Ectodermal cell (in vitro differentiated cells): ENCODE measurements around the gene SAYSD1. TPM values are rescaled to one million over a fixed set of nuclear protein-coding genes. Genes with fewer than 3 reads are reported as not detected.

ENCODE experiments used
- H3K27ac ChIP-seq: 2 replicates; pipeline ENCODE4 v1.7.0; 2013; ENCODE audit warnings: mild to moderate bottlenecking, low read depth, low read length; ENCODE audit not compliant: insufficient read depth, poor library complexity, severe bottlenecking
- H3K27me3 ChIP-seq: 2 replicates; pipeline ENCODE4 v1.7.0; 2013; ENCODE audit warnings: mild to moderate bottlenecking, low read length; ENCODE audit not compliant: insufficient read depth, control insufficient read depth, poor library complexity, severe bottlenecking
- H3K36me3 ChIP-seq: one replicate; pipeline ENCODE4 v1.7.0; 2013; ENCODE audit warnings: low read length; ENCODE audit not compliant: control insufficient read depth, insufficient read depth
- H3K4me1 ChIP-seq: one replicate; pipeline ENCODE4 v1.7.0; 2013; ENCODE audit warnings: low read length; ENCODE audit not compliant: control insufficient read depth, insufficient read depth
- H3K4me3 ChIP-seq: 2 replicates; pipeline ENCODE4 v1.7.0; 2013; ENCODE audit warnings: low read depth, low read length, control low read depth; ENCODE audit not compliant: insufficient read depth
- H3K9me3 ChIP-seq: 2 replicates; pipeline ENCODE4 v1.7.0; 2013; ENCODE audit warnings: mild to moderate bottlenecking, low read length, moderate library complexity; ENCODE audit not compliant: control insufficient read depth
- WGBS, 2 experiments: methylation state at CpG; one replicate each; pipeline ENCODE4 v1.1.7; 2013; ENCODE audit warnings: missing lambda C conversion rate in 2 of 2; 5-methylcytosine and 5-hydroxymethylcytosine counted together
- polyA plus RNA-seq, 4 experiments: library from polyadenylated mRNA; stranded (reverse); fragments of 50-300 nt; gene quantifications; one replicate each; pipeline ENCODE4 v1.2.3, GENCODE V29; 2013

The SAYSD1 gene, protein sequence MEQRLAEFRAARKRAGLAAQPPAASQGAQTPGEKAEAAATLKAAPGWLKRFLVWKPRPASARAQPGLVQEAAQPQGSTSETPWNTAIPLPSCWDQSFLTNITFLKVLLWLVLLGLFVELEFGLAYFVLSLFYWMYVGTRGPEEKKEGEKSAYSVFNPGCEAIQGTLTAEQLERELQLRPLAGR
- polyA plus RNA-seq (2013, experiment 1 of 4) = 11.8 TPM
- 13.1 TPM for polyA plus RNA-seq (2013, experiment 2 of 4)
- polyA plus RNA-seq (2013, experiment 3 of 4) = 9.0 TPM
- polyA plus RNA-seq (2013, experiment 4 of 4) = 9.1 TPM

DNA sequence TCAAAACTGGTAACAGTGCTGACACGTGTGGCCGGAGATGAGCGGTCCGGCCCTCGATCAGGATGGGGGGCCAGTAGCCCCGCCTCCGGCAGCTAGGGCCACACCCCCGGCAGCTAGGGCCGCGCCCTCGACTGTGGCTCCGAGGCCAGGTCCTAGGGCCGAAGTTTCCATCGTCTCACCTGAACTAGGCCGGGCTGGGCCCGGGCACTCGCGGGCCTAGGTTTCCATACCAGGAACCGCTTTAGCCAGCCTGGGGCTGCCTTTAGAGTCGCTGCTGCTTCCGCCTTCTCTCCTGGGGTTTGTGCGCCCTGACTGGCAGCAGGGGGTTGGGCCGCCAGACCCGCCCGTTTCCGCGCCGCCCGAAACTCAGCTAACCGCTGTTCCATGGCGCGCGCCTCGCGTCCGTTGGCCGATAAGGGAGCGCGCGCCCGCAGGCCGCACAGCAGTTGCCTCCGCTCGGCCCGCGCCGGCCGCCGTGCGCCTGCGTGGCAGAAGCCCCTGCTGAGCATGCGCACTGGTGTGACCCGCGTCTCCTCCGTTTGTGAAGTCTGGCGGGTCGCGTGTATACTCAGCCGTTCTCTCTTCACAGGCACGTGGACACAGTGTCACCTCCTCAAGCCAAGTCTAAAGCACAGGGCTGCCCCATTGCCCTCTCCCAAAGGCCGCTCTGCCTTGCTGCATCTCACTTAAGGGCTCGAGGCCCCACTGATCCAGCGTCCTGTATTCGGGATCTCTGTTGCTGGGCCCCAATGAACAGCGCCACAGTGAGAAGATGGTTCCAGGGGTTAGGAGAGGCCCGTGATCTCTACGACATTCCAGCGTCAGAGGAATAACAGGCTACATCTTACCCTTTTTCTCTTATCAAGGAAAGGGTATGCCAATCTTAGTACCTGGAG lies at the start of gene SAYSD1:
SAYSD1 (minus strand) TSS at position 483 of the 896 bp plus-strand sequence; CDS start at position 386, 97 bp downstream.
- H3K4me1 ChIP-seq = peaks cover 5% of the 10 kb centered on the region
- 3 to 4% methylated on average over 68 of the region's 68 CpGs for WGBS, 2 experiments
- H3K4me3 ChIP-seq = peak within 1 kb of the TSS; percentile 75
- peaks cover 12% of the 10 kb centered on the region for H3K27me3 ChIP-seq
- H3K36me3 ChIP-seq = peaks cover under 1% of the 10 kb centered on the region
- H3K9me3 ChIP-seq = no peaks in the 10 kb centered on the region
- H3K27ac ChIP-seq = peak within 1 kb of the TSS; percentile 56

GRCh38 chr6:39157511-39157910 lies 42.5 kb upstream of the SAYSD1 start:
- 73 to 80% methylated on average over 3 of the region's 3 CpGs for WGBS, 2 experiments
- H3K27me3 ChIP-seq = no peaks in the 10 kb centered on the region

GRCh38 chr6:39156801-39157200 lies 41.8 kb upstream of the SAYSD1 start:
- 93 to 94% methylated on average over 3 of the region's 3 CpGs for WGBS, 2 experiments
- H3K36me3 ChIP-seq = no peaks in the 10 kb centered on the region
- no peak overlapping the region for H3K4me3 ChIP-seq
- H3K4me1 ChIP-seq = no peaks in the 10 kb centered on the region
- no peaks in the 10 kb centered on the region for H3K27me3 ChIP-seq
- H3K9me3 ChIP-seq = no peaks in the 10 kb centered on the region
- no peak overlapping the region for H3K27ac ChIP-seq

More at GRCh38 chr6:39157511-39157910, 42.5 kb upstream of the SAYSD1 start:
- no peaks in the 10 kb centered on the region for H3K36me3 ChIP-seq
- H3K9me3 ChIP-seq = no peaks in the 10 kb centered on the region
- no peak overlapping the region for H3K27ac ChIP-seq
- no peaks in the 10 kb centered on the region for H3K4me1 ChIP-seq
- no peak overlapping the region for H3K4me3 ChIP-seq

- H3K27ac ChIP-seq = no peak overlapping the region
- no peaks in the 10 kb centered on the region for H3K36me3 ChIP-seq
- no peaks in the 10 kb centered on the region for H3K27me3 ChIP-seq
- WGBS, 2 experiments = 100% methylated on average over 2 to 3 of the region's 4 CpGs
- H3K4me1 ChIP-seq = no peaks in the 10 kb centered on the region
- H3K9me3 ChIP-seq = no peaks in the 10 kb centered on the region
- no peak overlapping the region for H3K4me3 ChIP-seq
Observed at GRCh38 chr6:39154705-39155104, 39.7 kb upstream of the SAYSD1 start.

- Histone ChIP-seq H3K27ac (no peak overlapping the region), H3K27me3 (no peaks in the 10 kb centered on the region), H3K4me3 (no peak overlapping the region), H3K4me1 (no peaks in the 10 kb centered on the region), H3K36me3 (no peaks in the 10 kb centered on the region), H3K9me3 (no peaks in the 10 kb centered on the region)
- 94 to 97% methylated on average over 6 of the region's 6 CpGs for WGBS, 2 experiments
Observed at GRCh38 chr6:39153766-39154397, 38.9 kb upstream of the SAYSD1 start.

DNA sequence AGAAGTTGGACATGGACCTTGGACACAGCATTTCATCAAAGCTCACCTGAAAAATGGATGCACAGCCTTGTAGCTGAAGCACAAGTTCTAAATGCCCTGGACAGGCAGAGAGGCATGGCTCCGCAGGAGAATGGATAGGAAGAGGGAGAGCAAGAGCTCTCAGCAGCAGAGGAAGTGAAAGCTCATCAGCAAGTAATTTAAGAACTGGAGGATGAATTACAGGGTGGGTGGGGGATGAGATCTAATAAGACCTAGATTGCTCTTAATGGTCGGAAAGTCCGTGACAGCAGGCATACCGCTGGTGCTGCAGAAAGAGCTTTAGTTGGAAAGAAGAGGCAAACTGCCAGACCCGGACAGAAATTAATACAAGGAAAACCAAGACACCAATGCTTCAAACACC lies 37.3 kb upstream of the SAYSD1 start:
- no peaks in the 10 kb centered on the region for H3K27me3 ChIP-seq
- H3K4me3 ChIP-seq = no peak overlapping the region
- no peaks in the 10 kb centered on the region for H3K4me1 ChIP-seq
- no peaks in the 10 kb centered on the region for H3K36me3 ChIP-seq
- no peak overlapping the region for H3K27ac ChIP-seq
- H3K9me3 ChIP-seq = no peaks in the 10 kb centered on the region
- 84 to 92% methylated on average over 5 of the region's 5 CpGs for WGBS, 2 experiments

GRCh38 chr6:39151211-39151610 lies 36.2 kb upstream of the SAYSD1 start:
- no peak overlapping the region for H3K27ac ChIP-seq
- WGBS, 2 experiments = 94 to 97% methylated on average over 3 of the region's 3 CpGs
- H3K4me1 ChIP-seq = no peaks in the 10 kb centered on the region
- no peaks in the 10 kb centered on the region for H3K27me3 ChIP-seq
- H3K36me3 ChIP-seq = no peaks in the 10 kb centered on the region
- no peak overlapping the region for H3K4me3 ChIP-seq
- H3K9me3 ChIP-seq = no peaks in the 10 kb centered on the region

DNA sequence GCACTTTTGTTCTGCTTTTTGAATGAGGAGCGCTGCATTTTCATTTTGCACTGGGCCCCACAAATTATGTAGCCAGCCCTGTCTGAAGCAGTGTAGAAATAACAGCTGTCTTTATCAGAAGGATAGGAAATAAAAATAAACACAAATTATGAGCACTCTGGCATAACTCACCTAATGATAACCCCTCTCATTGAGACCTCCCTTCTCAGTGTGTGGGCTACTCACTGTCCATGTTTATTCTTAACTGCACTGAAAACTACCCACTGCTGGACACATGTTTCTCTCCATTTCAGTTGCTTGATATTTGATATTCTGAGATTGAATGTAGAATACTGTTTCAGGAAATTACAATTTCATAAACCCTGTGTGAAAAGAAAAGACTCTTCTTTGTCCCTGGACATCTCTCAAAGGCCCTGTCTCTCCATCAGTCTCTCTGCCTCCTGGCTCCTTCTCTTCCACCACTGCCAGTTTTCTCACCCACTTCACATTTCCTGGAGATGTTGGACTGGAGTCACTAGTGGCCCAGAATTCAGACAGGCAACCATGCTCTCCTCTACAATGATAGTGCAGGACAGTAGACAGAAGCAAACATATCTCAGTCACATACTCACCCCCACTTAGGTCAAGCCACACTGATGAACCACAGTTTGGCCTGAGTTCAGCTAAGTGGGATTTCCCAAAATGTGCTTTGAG lies 29.6 kb upstream of the SAYSD1 start:
- Histone ChIP-seq H3K27ac (no peak overlapping the region), H3K4me3 (no peak overlapping the region), H3K27me3 (no peaks in the 10 kb centered on the region), H3K36me3 (no peaks in the 10 kb centered on the region), H3K9me3 (no peaks in the 10 kb centered on the region), H3K4me1 (no peaks in the 10 kb centered on the region)
- WGBS, 2 experiments = 95 to 97% methylated on average over 1 of the region's 1 CpG

- Histone ChIP-seq H3K4me3 (no peak overlapping the region), H3K27me3 (no peaks in the 10 kb centered on the region), H3K9me3 (no peaks in the 10 kb centered on the region), H3K4me1 (no peaks in the 10 kb centered on the region), H3K36me3 (no peaks in the 10 kb centered on the region), H3K27ac (no peak overlapping the region)
- WGBS, 2 experiments = 93 to 96% methylated on average over 12 to 13 of the region's 13 CpGs
Observed at GRCh38 chr6:39143238-39143930, 28.4 kb upstream of the SAYSD1 start.
